Vagina (tissue), 2 donors: Measurements from ENCODE around the gene ZFPL1. TPM values are rescaled to one million over a fixed set of nuclear protein-coding genes. Genes with fewer than 3 reads are reported as not detected.

Experiments used
- DNase-seq, 2 donors: peaks; one replicate each; pipeline ENCODE4 v3.0.0-alpha.2; 2017; ENCODE audit errors: extremely low spot score in 2 of 2
- H3K27ac ChIP-seq: fragments of 200-600 bp; sonication (generic); one replicate; pipeline ENCODE4 v1.5.1; 2019
- H3K27me3 ChIP-seq: fragments of 200-600 bp; sonication (generic); one replicate; pipeline ENCODE4 v1.5.1; 2019
- H3K36me3 ChIP-seq, 2 donors: fragments of 200-600 bp; sonication (generic); one replicate each; pipeline ENCODE4 v1.5.1; 2017 to 2019
- H3K4me1 ChIP-seq: fragments of 200-600 bp; sonication (generic); one replicate; pipeline ENCODE4 v1.5.1; 2019
- H3K4me3 ChIP-seq, 2 donors: fragments of 200-600 bp; sonication (generic); 1 replicate in 1 of 2; 2 replicates in 1 of 2; pipeline ENCODE4 v1.5.1; 2016 to 2019
- H3K9me3 ChIP-seq: fragments of 200-600 bp; sonication (generic); one replicate; pipeline ENCODE4 v1.5.1; 2019
- CTCF ChIP-seq, 3 experiments: fragments of 450-650 bp in 2 of 3; fragments of 200-600 bp in 1 of 3; sonication (generic) in 1 of 3; IDR thresholded peaks; one replicate each; pipeline ENCODE4 v1.5.1; 2017 to 2019; ENCODE audit warnings: antibody characterized with exemption in 3 of 3, mild to moderate bottlenecking in 2 of 3, moderate library complexity in 2 of 3
- POLR2A ChIP-seq, 2 donors: fragments of 450-650 bp; IDR thresholded peaks; one replicate each; pipeline ENCODE4 v1.6.1; 2017; ENCODE audit warnings: antibody characterized with exemption in 2 of 2, mild to moderate bottlenecking in 2 of 2, moderate library complexity in 2 of 2
- POLR2AphosphoS5 ChIP-seq, 2 donors: sonication (generic); formaldehyde crosslinking; IDR thresholded peaks; one replicate each; pipeline ENCODE4 v1.9.0; 2017; ENCODE audit warnings: antibody characterized with exemption in 2 of 2, mild to moderate bottlenecking in 2 of 2, low read depth in 1 of 2; ENCODE audit not compliant: insufficient read depth in 1 of 2
- intact Hi-C: fragments of 100-400 bp; cut with DNase I; formaldehyde crosslinking; loops from one replicate; pipeline ENCODE4 v1.15.1; 2023
- total RNA-seq: library from RNA; depleted of rRNA; stranded (reverse); fragments of >200 nt; gene quantifications from one replicate; pipeline ENCODE4 v1.2.3, GENCODE V29; 2016

ZFPL1 gene
- total RNA-seq, 1 donor from 2014 or later = 50.8 TPM

- H3K4me1 ChIP-seq = peaks cover 34% of the 10 kb centered on the region
- H3K9me3 ChIP-seq = no peaks in the 10 kb centered on the region
- no peaks in the 10 kb centered on the region for H3K27me3 ChIP-seq
- H3K27ac ChIP-seq = peak within 1 kb of the TSS; percentile 88
- peak within 1 kb of the TSS; percentile 67 to 97 for H3K4me3 ChIP-seq
- peak in 1 of 2 donors; percentile 92 for DNase-seq
- TF ChIP-seq POLR2A (IDR thresholded peaks at IDR 0.05) (no peak), CTCF (IDR thresholded peaks at IDR 0.05) (peak in 1 of 3 experiments; percentile 19), POLR2AphosphoS5 (IDR thresholded peaks at IDR 0.05; ENCODE audit: insufficient read depth in 1 of 2, low read depth in 1 of 2) (peak; percentile 87 to 91)
- intact Hi-C loops = no loop called here
- peaks cover 0 to 39% of the 10 kb centered on the region in 2 donors for H3K36me3 ChIP-seq
These were observed 43.0 kb upstream of the ZFPL1 start, which contains the start of gene SAC3D1 for GRCh38 chr11:65040847-65041622. TSS of gene SAC3D1 (plus strand) at chr11:65041210. CDS start at chr11:65041293, 83 bp downstream.

- Histone ChIP-seq H3K27ac (no peak overlapping the region), H3K36me3 (peaks cover 0 to 24% of the 10 kb centered on the region in 2 donors), H3K4me3 (no peak overlapping the region), H3K27me3 (no peaks in the 10 kb centered on the region), H3K4me1 (peaks cover 46% of the 10 kb centered on the region), H3K9me3 (no peaks in the 10 kb centered on the region)
- TF ChIP-seq POLR2A (IDR thresholded peaks at IDR 0.05) (no peak), POLR2AphosphoS5 (IDR thresholded peaks at IDR 0.05; ENCODE audit: insufficient read depth in 1 of 2, low read depth in 1 of 2) (no peak), CTCF (IDR thresholded peaks at IDR 0.05) (no peak)
- DNase-seq = no peak
- intact Hi-C loops = no loop called here
These were observed 41.1 kb upstream of the ZFPL1 start for GRCh38 chr11:65042891-65043290.

- Histone ChIP-seq H3K4me3 (no peak overlapping the region), H3K4me1 (peaks cover 53% of the 10 kb centered on the region), H3K9me3 (no peaks in the 10 kb centered on the region), H3K27me3 (no peaks in the 10 kb centered on the region), H3K27ac (no peak overlapping the region), H3K36me3 (peaks cover 0 to 18% of the 10 kb centered on the region in 2 donors)
- no peak for DNase-seq
- TF ChIP-seq POLR2AphosphoS5 (IDR thresholded peaks at IDR 0.05; ENCODE audit: insufficient read depth in 1 of 2, low read depth in 1 of 2) (no peak), CTCF (IDR thresholded peaks at IDR 0.05) (no peak), POLR2A (IDR thresholded peaks at IDR 0.05) (no peak)
- intact Hi-C loops = no loop called here
These were observed 40.0 kb upstream of the ZFPL1 start for GRCh38 chr11:65043881-65044501.

GRCh38 chr11:65045061-65045460, 39.0 kb upstream of the ZFPL1 start:
- peaks cover 0 to 11% of the 10 kb centered on the region in 2 donors for H3K36me3 ChIP-seq
- intact Hi-C loops = no loop called here
- H3K27ac ChIP-seq = no peak overlapping the region
- H3K4me3 ChIP-seq = no peak overlapping the region
- TF ChIP-seq POLR2AphosphoS5 (IDR thresholded peaks at IDR 0.05; ENCODE audit: insufficient read depth in 1 of 2, low read depth in 1 of 2) (no peak), CTCF (IDR thresholded peaks at IDR 0.05) (no peak), POLR2A (IDR thresholded peaks at IDR 0.05) (no peak)
- H3K27me3 ChIP-seq = no peaks in the 10 kb centered on the region
- H3K4me1 ChIP-seq = peaks cover 51% of the 10 kb centered on the region
- no peaks in the 10 kb centered on the region for H3K9me3 ChIP-seq
- no peak for DNase-seq

- Histone ChIP-seq H3K9me3 (no peaks in the 10 kb centered on the region), H3K36me3 (peaks cover 0 to 11% of the 10 kb centered on the region in 2 donors), H3K4me3 (no peak overlapping the region), H3K27me3 (no peaks in the 10 kb centered on the region), H3K27ac (no peak overlapping the region), H3K4me1 (peaks cover 45% of the 10 kb centered on the region)
- TF ChIP-seq POLR2AphosphoS5 (IDR thresholded peaks at IDR 0.05; ENCODE audit: insufficient read depth in 1 of 2, low read depth in 1 of 2) (no peak), CTCF (IDR thresholded peaks at IDR 0.05) (no peak), POLR2A (IDR thresholded peaks at IDR 0.05) (no peak)
- intact Hi-C loops = no loop called here
- no peak for DNase-seq
These were observed 38.3 kb upstream of the ZFPL1 start for GRCh38 chr11:65045728-65046127.
